Kasumi-1 (cell line): Measurements from ENCODE around the gene HAUS8.
"Not testable (repeated sequence)": the region's sequence is repeated elsewhere in the genome, so short reads cannot be mapped to it uniquely, and the experiment has no call there.

ENCODE experiments used
- DNase-seq, 2 experiments: peaks; one replicate each; lab custom pipeline; 2025; lab: John Stamatoyannopoulos, UW

The HAUS8 gene

GRCh38 chr19:17101686-17102628 is 26.7 kb upstream of the HAUS8 start:
- DNase-seq, result no peak

GRCh38 chr19:17098326-17098725 is 23.1 kb upstream of the HAUS8 start:
- DNase-seq, result no peak

GRCh38 chr19:17097593-17098126 is 22.4 kb upstream of the HAUS8 start:
- no peak for DNase-seq

- DNase-seq, result no peak
These were observed 20.1 kb upstream of the HAUS8 start for GRCh38 chr19:17095141-17095919.

GRCh38 chr19:17094694-17095093 is 19.4 kb upstream of the HAUS8 start:
- not testable (repeated sequence) for DNase-seq

GRCh38 chr19:17092696-17093095 is 17.4 kb upstream of the HAUS8 start:
- DNase-seq, result no peak

- peak; percentile 85 to 91 for DNase-seq
These were observed 16.6 kb upstream of the HAUS8 start for GRCh38 chr19:17091758-17092333.

GRCh38 chr19:17090583-17090982 is 15.3 kb upstream of the HAUS8 start:
- peak; percentile 80 to 86 for DNase-seq

GRCh38 chr19:17088552-17088951 is 13.3 kb upstream of the HAUS8 start:
- no peak for DNase-seq

- no peak for DNase-seq
These were observed 11.6 kb upstream of the HAUS8 start for GRCh38 chr19:17086834-17087233.

- no peak for DNase-seq
These were observed 10.9 kb upstream of the HAUS8 start for GRCh38 chr19:17086120-17086519.

- no peak for DNase-seq
These were observed 6.7 kb upstream of the HAUS8 start for GRCh38 chr19:17081672-17082630.

GRCh38 chr19:17080440-17080801 is 5.2 kb upstream of the HAUS8 start:
- DNase-seq, result no peak

- no peak for DNase-seq
These were observed 4.6 kb upstream of the HAUS8 start for GRCh38 chr19:17079710-17080439.

- DNase-seq, result no peak
These were observed 3.9 kb upstream of the HAUS8 start for GRCh38 chr19:17078920-17079709.

GRCh38 chr19:17078036-17078919 is 3.0 kb upstream of the HAUS8 start:
- no peak for DNase-seq

GRCh38 chr19:17077447-17078028 is 2.3 kb upstream of the HAUS8 start:
- DNase-seq, result no peak

- DNase-seq, result peak; percentile 8 to 17
These were observed 1.3 kb upstream of the HAUS8 start for GRCh38 chr19:17076543-17076991.
